Mesendoderm (in vitro differentiated cells): ENCODE measurements around the gene ATP1A1. TPM values are rescaled to one million over a fixed set of nuclear protein-coding genes. Genes with fewer than 3 reads are reported as not detected.

ENCODE experiments used
- DNase-seq: peaks from one replicate; pipeline ENCODE4 v3.0.0; 2013
- H2AK5ac ChIP-seq: 2 replicates; pipeline ENCODE4 v1.6.1; 2013; ENCODE audit warnings: low read length, inconsistent platforms
- H2BK120ac ChIP-seq: 2 replicates; pipeline ENCODE4 v1.6.1; 2013; ENCODE audit warnings: low read depth, mild to moderate bottlenecking, low read length, moderate library complexity, mixed read lengths
- H2BK15ac ChIP-seq: replicated peaks from 2 replicates; pipeline ENCODE4 v1.6.1; 2013; ENCODE audit warnings: low read depth, mild to moderate bottlenecking, moderate library complexity
- H2BK5ac ChIP-seq: 2 replicates; pipeline ENCODE4 v1.6.1; 2013; ENCODE audit warnings: low read length, inconsistent platforms
- H3K18ac ChIP-seq: 2 replicates; pipeline ENCODE4 v1.6.1; 2013; ENCODE audit warnings: mild to moderate bottlenecking, low read length, mixed read lengths
- H3K23ac ChIP-seq: one replicate; pipeline ENCODE4 v1.6.1; 2013; ENCODE audit warnings: low read length
- H3K27ac ChIP-seq: 2 replicates; pipeline ENCODE4 v1.5.1; 2013; ENCODE audit warnings: low read depth, mild to moderate bottlenecking, inconsistent platforms, low read length, moderate library complexity
- H3K27me3 ChIP-seq: 2 replicates; pipeline ENCODE4 v1.6.1; 2013; ENCODE audit warnings: low read length, control low read depth, mild to moderate bottlenecking, inconsistent platforms; ENCODE audit not compliant: insufficient read depth, poor library complexity
- H3K36me3 ChIP-seq: 2 replicates; pipeline ENCODE4 v1.6.1; 2013; ENCODE audit warnings: low read length, inconsistent platforms; ENCODE audit not compliant: control insufficient read depth, insufficient read depth
- H3K4ac ChIP-seq: one replicate; pipeline ENCODE4 v1.6.1; 2013; ENCODE audit warnings: low read depth, mild to moderate bottlenecking, low read length, moderate library complexity
- H3K4me1 ChIP-seq: 2 replicates; pipeline ENCODE4 v1.6.1; 2013; ENCODE audit warnings: low read depth, low read length, inconsistent platforms; ENCODE audit not compliant: control insufficient read depth
- H3K4me2 ChIP-seq: 2 replicates; pipeline ENCODE4 v1.6.1; 2013; ENCODE audit warnings: low read length
- H3K4me3 ChIP-seq: 2 replicates; pipeline ENCODE4 v1.5.1; 2013; ENCODE audit warnings: mild to moderate bottlenecking, low read length
- H3K56ac ChIP-seq: one replicate; pipeline ENCODE4 v1.6.1; 2013; ENCODE audit warnings: low read length
- H3K79me1 ChIP-seq: 2 replicates; pipeline ENCODE4 v1.6.1; 2013; ENCODE audit warnings: low read length, inconsistent platforms
- H3K79me2 ChIP-seq: 2 replicates; pipeline ENCODE4 v1.6.1; 2013; ENCODE audit warnings: mild to moderate bottlenecking, low read length; ENCODE audit not compliant: control insufficient read depth, insufficient read depth
- H3K9ac ChIP-seq: 2 replicates; pipeline ENCODE4 v1.6.1; 2013; ENCODE audit warnings: low read length, inconsistent platforms
- H4K5ac ChIP-seq: one replicate; pipeline ENCODE4 v1.6.1; 2013; ENCODE audit warnings: low read length
- H4K8ac ChIP-seq: one replicate; pipeline ENCODE4 v1.6.1; 2013; ENCODE audit warnings: low read depth, mild to moderate bottlenecking, control low read depth, low read length, moderate library complexity
- WGBS: extraction: QIAGEN DNeasy Blood & Tissue Kit; methylation state at CpG from one replicate; pipeline ENCODE4 v1.1.7; 2013; ENCODE audit warnings: low lambda C conversion rate, missing lambda C conversion rate; ENCODE audit not compliant: insufficient coverage; ENCODE audit errors: extremely low coverage; 5-methylcytosine and 5-hydroxymethylcytosine counted together
- polyA plus RNA-seq, 2 experiments: library from polyadenylated mRNA; stranded (reverse); fragments of 200-250 nt; gene quantifications; one replicate each; pipeline ENCODE4 v1.2.3, GENCODE V29; 2013

Gene ATP1A1
- 182 TPM for polyA plus RNA-seq (2013, experiment 1 of 2)
- polyA plus RNA-seq (2013, experiment 2 of 2), result 180 TPM

- DNase-seq, result peak; percentile 97
- Histone ChIP-seq H3K4me1 (peaks cover 12% of the 10 kb centered on the region), H3K36me3 (no peaks in the 10 kb centered on the region), H3K56ac (peak within 1 kb of the TSS; percentile 92), H3K4me2 (peak within 1 kb of the TSS; percentile 44), H3K18ac (peak within 1 kb of the TSS; percentile 88), H3K27me3 (no peaks in the 10 kb centered on the region), H3K27ac (peak within 1 kb of the TSS; percentile 93), H4K8ac (peak within 1 kb of the TSS; percentile 93), H2AK5ac (no peak within 1 kb of the TSS), H3K23ac (no peak within 1 kb of the TSS), H3K79me2 (peaks cover 39% of the 10 kb centered on the region), H4K5ac (no peak within 1 kb of the TSS), H3K9ac (peak within 1 kb of the TSS; percentile 90), H3K4ac (peak within 1 kb of the TSS; percentile 29), H3K79me1 (peaks cover 2% of the 10 kb centered on the region), H3K4me3 (peak within 1 kb of the TSS; percentile 84), H2BK5ac (no peak within 1 kb of the TSS), H2BK120ac (peak within 1 kb of the TSS; percentile 5), H2BK15ac (peak within 1 kb of the TSS; percentile 59)
- WGBS, result no CpG with 5 or more reads among the region's 78 CpGs
Observed at GRCh38 chr1:116372651-116373430, at the start of gene ATP1A1. Gene ATP1A1, plus strand, starts transcription at chr1:116373244. Its CDS starts 268 bp downstream, at chr1:116373512.

- no peak overlapping the region for H3K27ac ChIP-seq
- no peaks in the 10 kb centered on the region for H3K79me1 ChIP-seq
Observed at GRCh38 chr1:116323491-116323890, 49.6 kb upstream of the ATP1A1 start.

GRCh38 chr1:116324411-116324810 is 48.6 kb upstream of the ATP1A1 start:
- H3K4me3 ChIP-seq, result no peak overlapping the region
- H3K4me2 ChIP-seq, result no peak overlapping the region
- H3K4me1 ChIP-seq, result no peaks in the 10 kb centered on the region
- H4K8ac ChIP-seq, result no peak overlapping the region
- H3K4ac ChIP-seq, result no peak overlapping the region
- no CpG with 5 or more reads among the region's 3 CpGs for WGBS
- no peaks in the 10 kb centered on the region for H3K79me2 ChIP-seq
- no peak overlapping the region for H3K23ac ChIP-seq
- no peak overlapping the region for H2BK5ac ChIP-seq
- H2AK5ac ChIP-seq, result no peak overlapping the region
- no peak overlapping the region for H3K18ac ChIP-seq
- no peaks in the 10 kb centered on the region for H3K36me3 ChIP-seq
- H2BK15ac ChIP-seq, result no peak overlapping the region
- H3K27ac ChIP-seq, result no peak overlapping the region
- no peak overlapping the region for H4K5ac ChIP-seq
- H3K56ac ChIP-seq, result no peak overlapping the region
- H2BK120ac ChIP-seq, result no peak overlapping the region
- H3K9ac ChIP-seq, result no peak overlapping the region
- no peaks in the 10 kb centered on the region for H3K79me1 ChIP-seq
- no peak for DNase-seq
- H3K27me3 ChIP-seq, result no peaks in the 10 kb centered on the region

More at GRCh38 chr1:116323491-116323890, 49.6 kb upstream of the ATP1A1 start:
- Histone ChIP-seq H2BK15ac (no peak overlapping the region), H4K8ac (no peak overlapping the region), H3K4me3 (no peak overlapping the region), H4K5ac (no peak overlapping the region), H3K27me3 (no peaks in the 10 kb centered on the region), H2AK5ac (no peak overlapping the region), H3K36me3 (no peaks in the 10 kb centered on the region), H3K18ac (no peak overlapping the region), H3K9ac (no peak overlapping the region), H3K4ac (no peak overlapping the region), H3K79me2 (no peaks in the 10 kb centered on the region), H2BK120ac (no peak overlapping the region), H2BK5ac (no peak overlapping the region), H3K4me2 (no peak overlapping the region), H3K4me1 (no peaks in the 10 kb centered on the region), H3K23ac (no peak overlapping the region), H3K56ac (no peak overlapping the region)
- DNase-seq, result no peak
- WGBS, result no CpG with 5 or more reads among the region's 2 CpGs

DNA sequence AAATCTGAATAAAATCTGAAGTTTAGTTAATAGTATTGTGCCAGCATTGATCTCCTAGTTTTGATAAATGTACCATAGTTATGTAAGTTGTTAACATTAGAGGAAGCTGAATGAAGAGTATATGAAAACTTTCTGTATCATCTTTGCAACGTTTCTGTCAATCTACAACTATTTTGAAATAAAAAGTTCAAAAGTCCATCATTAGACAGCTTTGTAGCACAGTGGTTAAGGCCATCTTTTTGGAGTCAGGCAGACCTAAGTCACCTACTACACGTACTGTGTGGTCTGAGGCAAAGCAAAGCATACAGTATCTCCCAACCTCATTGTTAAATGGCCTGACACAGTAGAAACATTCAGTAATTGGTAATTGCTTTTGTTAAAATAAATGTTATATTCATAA is 47.9 kb upstream of the ATP1A1 start:
- H3K36me3 ChIP-seq, result no peaks in the 10 kb centered on the region
- H3K4me3 ChIP-seq, result no peak overlapping the region
- no peak overlapping the region for H2BK15ac ChIP-seq
- no peaks in the 10 kb centered on the region for H3K79me2 ChIP-seq
- H3K56ac ChIP-seq, result no peak overlapping the region
- H3K4me1 ChIP-seq, result no peaks in the 10 kb centered on the region
- H3K27me3 ChIP-seq, result no peaks in the 10 kb centered on the region
- H4K8ac ChIP-seq, result no peak overlapping the region
- H3K4me2 ChIP-seq, result no peak overlapping the region
- H3K9ac ChIP-seq, result no peak overlapping the region
- no peak overlapping the region for H2BK5ac ChIP-seq
- no peak overlapping the region for H3K27ac ChIP-seq
- no peak overlapping the region for H2BK120ac ChIP-seq
- H3K18ac ChIP-seq, result no peak overlapping the region
- H3K4ac ChIP-seq, result no peak overlapping the region
- H3K23ac ChIP-seq, result no peak overlapping the region
- H4K5ac ChIP-seq, result no peak overlapping the region
- DNase-seq, result no peak
- WGBS, result no CpG with 5 or more reads among the region's 2 CpGs
- H2AK5ac ChIP-seq, result no peak overlapping the region
- no peaks in the 10 kb centered on the region for H3K79me1 ChIP-seq

GRCh38 chr1:116325922-116326321 is 47.1 kb upstream of the ATP1A1 start:
- Histone ChIP-seq H3K18ac (no peak overlapping the region), H3K23ac (no peak overlapping the region), H2BK15ac (no peak overlapping the region), H4K5ac (no peak overlapping the region), H3K79me1 (no peaks in the 10 kb centered on the region), H3K4me1 (no peaks in the 10 kb centered on the region), H2BK120ac (no peak overlapping the region), H3K56ac (no peak overlapping the region), H3K4me2 (no peak overlapping the region), H3K27me3 (no peaks in the 10 kb centered on the region), H3K4ac (no peak overlapping the region), H2BK5ac (no peak overlapping the region), H4K8ac (no peak overlapping the region), H3K27ac (no peak overlapping the region), H2AK5ac (no peak overlapping the region), H3K4me3 (no peak overlapping the region), H3K9ac (no peak overlapping the region), H3K36me3 (no peaks in the 10 kb centered on the region), H3K79me2 (no peaks in the 10 kb centered on the region)
- DNase-seq, result peak; percentile 37
- no CpG with 5 or more reads among the region's 2 CpGs for WGBS
